HG02852 (cell line): ENCODE results near the gene SPOCK1.

Experiments
- ATAC-seq: cut with Tn5 transposase; IDR thresholded peaks from one replicate; pipeline ENCODE4 v1.9.1; 2021; ENCODE audit warnings: mild to moderate bottlenecking, moderate library complexity; ENCODE audit not compliant: unreplicated experiment

Gene SPOCK1

DNA sequence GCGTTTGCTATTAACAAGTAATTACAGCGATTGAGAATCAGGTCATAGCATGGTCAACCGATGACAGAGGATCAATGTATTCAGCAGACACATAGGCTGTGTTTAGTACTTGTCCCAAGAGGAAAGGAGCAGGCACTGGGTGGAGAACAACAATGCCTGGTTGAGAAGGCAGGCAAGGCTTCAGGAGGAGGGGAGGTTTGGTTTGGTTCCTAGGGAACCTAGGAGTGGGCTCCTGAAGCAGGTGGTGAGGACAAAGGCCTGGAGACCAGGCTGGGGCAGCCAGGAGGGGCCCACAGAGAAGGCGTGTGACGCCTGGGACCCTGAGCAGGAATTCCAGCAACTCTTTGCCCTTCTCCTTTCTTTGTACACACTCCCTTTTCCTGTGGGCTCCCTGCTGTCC is 195.6 kb downstream of the SPOCK1 start:
- ATAC-seq = no peak

DNA sequence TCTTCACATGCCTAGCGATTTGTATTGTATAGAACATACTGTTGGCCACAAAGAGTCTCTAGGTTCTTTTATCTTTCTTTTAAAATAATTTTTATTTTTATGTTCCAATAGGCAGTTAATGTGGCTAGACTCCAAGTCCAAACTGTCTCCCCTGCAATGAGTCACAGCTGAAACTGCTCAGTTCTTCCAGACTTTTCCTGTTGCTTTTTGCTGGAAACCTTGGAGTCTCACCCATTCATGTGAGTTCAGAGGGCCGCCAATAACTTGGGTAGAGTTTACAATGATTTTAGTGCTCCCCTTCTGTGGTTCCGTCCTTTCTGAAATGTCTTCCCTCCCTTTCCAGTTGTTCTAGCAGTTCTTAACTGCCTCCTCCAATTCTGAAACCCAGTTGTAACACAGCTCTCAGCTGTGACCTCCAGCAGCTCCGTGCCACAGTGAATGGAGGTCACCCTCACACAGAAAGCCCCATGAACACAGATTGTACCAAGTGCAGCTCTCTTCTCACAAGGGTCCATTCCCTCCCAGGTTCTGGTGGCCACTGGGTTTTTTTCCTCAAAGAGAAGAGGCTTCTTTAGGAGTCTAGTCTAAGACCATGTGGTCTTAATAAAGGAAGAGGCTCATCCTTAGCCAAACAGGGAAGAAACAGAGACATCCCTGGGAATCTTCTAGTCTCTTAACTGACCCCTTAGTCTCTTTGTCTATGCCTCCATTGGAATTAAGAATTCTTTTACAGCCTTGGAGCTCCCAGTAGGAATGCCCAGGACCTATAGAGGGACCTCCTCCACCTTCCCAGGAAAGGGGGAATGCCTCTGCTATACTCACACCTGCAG is 198.5 kb downstream of the SPOCK1 start:
- no peak for ATAC-seq

DNA sequence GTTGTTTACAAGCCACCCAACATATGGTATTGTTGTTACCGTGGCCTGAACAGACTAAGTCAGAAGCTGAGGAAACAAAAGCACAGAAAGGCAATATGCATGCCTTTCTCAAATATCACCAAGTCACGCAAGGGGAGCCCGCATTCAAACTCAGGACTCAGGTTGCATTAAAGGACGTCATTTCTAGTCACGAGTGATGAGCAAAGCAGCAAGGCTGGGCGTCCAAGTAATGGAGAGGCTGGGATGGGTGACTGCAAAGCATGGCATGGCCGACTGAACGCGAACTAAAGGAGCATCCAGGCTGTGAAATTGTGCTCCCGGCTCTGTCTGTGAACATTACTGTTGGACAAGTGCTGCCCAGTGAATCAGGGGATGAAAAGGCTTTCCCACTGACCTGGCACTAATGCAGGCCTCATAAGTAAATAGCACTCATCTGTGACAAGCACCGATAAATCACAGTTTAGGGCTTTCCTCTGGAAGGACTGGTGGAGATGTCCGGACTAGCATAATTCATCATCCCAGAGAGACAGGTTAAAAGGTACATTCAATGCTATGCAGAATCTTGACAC is 202.8 kb downstream of the SPOCK1 start:
- ATAC-seq = no peak

DNA sequence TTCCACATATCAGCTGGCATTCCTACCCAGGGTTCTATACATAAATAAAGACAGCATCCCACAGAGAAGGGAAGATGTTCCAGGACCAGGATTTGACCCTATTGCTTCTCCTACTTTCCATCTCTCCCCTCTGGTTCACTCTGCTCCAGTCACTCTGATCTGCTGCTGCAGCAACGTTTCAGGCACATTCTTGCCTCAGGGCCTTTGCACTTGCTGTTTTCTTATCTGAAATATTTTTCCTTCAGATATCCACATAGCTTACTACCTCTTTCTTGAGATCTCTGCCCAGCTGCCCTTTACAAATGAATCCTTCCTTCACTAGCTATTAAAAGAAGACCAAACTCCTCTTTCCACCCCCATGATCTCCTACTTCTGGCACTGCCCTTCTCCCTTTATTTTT is 204.5 kb downstream of the SPOCK1 start:
- ATAC-seq = no peak

DNA sequence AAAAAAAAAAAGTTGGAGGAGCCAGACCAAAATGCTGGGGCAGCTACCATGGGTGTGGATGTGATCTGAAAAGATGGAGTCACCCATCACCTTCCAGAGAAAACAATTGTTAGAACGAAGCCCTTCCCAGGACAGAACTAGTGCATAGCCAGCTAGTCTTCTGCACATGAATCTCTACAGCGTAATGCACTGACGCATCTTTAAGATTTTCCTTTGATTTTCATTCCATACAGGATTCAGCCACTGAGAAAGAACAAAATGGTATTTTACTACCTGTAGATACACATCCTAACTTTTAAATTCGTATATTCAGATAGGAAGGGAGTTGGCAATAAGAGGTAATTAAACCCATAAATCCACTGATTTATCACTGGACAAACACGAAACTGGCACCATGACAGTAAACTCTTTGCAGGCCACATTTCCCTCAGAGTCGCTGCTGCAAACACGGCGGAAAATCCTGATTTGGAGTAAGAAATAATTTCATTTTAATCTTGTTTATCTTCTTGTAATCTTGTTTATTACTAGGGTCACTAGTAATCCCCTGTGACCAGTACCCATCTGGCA is 206.6 kb downstream of the SPOCK1 start:
- no peak for ATAC-seq

DNA sequence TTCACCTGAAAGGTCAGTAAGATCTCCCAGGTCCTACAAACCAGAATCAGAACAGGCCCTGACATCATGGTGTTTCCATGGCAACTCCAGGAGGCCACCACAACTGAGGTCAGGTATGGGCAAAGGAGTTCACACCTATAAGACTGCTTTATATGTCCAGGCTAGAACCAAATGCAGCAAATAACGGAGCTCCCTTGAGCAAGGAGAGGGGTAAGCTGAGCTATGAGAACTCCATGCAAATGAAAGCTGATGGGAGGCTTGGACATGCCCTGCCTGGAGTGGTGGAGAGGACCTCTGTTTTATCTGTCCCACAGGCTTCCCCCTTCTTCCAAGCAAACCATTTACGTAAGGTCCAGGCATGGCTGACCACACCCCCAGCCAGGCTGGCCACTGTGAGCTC is 207.7 kb downstream of the SPOCK1 start:
- no peak for ATAC-seq

DNA sequence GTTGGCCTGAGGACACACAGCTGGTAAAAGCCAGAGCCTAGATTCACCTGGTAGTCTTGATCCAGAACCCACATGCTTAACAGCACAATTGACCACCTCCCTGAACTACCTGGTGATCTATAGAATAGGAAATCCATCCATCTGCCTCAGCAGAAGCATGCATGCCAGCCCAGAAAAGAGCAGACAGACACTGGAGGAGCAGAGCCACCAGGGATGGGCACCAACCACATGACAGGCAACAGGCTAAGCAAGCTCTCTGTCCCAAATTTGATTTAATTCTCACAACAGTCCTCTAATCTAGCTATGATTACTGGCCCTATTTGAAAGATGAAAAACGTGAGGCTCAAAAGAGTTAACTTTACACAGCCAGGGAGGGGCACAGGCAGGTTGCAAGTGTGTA is 208.1 kb downstream of the SPOCK1 start:
- ATAC-seq = no peak

DNA sequence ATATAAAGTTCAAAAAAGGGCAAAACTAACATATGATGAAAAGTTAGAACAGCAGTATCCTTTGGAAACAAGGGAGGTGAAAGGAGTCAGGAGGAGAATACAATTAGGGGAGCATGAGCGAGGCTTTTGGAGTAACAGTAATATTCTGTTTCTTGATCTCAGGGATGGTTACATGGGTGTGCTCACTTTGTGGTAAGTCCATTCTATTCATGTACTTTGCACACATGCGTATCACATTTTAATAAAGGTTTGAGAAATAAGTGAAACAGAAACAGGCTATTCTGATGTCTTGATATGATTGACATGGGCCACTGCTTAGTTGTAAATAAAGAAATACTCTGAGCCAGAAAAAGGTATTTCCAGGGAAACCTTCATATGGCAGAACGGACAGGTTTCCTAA is 208.8 kb downstream of the SPOCK1 start:
- no peak for ATAC-seq

DNA sequence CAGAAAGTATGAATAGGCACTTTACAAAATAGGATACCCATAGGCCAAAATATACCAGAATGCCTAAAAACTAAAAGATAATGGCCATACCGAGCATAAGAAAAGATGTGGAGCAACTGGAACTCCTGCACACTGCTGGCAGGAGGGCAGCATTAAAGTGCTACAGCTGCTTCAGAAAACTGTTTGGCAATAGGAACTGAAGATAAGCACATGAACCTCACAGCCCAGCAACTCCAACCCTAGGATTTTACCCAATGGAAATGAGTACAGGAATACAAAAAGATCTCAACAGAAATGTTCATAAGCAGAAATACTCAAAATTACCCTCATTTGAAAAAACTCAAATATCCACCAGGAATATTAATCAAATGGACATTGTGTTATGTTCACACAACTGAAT is 209.3 kb downstream of the SPOCK1 start:
- no peak for ATAC-seq

DNA sequence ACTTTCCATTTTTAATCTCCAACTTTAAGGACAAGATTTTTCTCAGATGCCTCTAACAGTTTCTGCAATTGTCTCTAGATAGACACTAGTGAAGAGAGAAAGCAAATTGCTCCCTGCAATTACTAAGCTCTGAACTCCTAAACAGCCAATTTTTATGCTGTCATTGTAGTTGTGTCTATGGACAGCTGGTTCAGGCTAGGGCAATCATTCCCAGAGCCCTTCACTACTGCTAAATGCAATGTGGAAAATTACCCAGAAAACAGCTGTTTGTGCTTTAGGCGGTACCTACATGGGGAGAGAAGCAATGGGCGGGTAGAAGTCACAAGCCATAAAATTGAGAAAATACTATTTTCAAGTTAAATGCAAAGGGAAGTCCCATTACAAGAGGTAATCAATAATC is 211.6 kb downstream of the SPOCK1 start:
- ATAC-seq = no peak

DNA sequence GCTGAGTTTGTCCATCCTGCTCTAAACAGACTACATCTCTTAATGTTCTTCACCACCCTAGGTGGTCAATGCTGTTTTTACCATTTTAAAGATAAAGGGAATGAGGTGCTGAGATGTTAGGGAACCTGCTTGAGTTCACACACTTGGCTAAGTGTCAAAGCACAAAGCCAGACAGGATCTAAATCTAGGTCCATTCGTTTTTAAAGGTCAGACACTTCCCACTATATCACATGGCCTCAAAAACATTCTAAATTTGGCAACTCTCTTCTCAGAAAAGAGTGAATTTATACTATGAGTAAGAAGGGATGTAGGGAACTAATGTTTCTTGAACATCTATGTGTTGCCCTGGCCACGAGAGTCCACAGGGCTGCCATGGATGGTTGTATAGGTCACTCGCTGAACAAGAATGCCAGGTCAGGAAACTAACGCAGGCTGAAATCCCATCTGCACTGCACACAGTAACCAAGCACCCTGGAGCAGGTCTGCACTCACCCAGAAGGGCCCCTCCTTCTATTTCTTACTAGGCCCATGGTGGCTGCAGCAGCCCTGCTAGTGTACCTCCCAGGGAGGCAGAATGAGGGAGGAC is 213.0 kb downstream of the SPOCK1 start:
- no peak for ATAC-seq

DNA sequence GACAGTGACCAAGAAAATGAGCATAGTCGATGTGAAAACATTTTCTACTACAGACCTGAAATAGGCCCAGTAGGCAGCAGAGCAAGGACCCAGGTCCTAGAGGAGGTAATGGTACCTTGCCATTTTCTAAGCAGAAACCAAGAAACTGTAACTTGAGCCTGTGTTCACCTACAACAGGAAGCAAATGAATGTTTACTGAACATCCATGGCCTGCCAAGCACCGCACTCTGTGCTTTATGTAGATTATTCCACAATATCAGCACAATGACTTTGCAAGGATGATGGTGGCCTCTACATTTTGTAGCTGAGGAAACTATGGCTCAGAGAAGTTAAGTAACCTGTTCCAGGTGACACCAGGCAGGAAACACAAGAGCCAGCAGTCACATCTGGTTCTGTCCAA is 215.3 kb downstream of the SPOCK1 start:
- ATAC-seq = no peak

DNA sequence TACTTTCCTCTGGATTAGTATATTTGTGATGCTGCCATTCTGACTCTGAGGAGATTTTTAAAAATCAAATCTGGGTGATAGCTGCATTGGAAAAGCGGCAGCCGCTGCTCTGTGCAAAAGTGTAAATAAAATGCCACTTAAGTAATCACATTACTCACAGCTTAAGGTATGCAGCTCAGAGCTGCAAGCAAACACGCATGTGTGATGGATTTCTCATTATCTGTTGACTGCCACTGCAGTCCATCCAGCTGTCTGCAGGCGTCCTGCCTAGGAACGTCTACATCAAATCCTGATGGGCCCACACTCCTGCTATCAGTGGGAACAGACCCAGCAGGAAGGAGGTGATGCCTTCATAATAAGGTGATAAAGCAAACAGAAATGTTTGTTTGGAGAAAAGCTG is 216.9 kb downstream of the SPOCK1 start:
- no peak for ATAC-seq

DNA sequence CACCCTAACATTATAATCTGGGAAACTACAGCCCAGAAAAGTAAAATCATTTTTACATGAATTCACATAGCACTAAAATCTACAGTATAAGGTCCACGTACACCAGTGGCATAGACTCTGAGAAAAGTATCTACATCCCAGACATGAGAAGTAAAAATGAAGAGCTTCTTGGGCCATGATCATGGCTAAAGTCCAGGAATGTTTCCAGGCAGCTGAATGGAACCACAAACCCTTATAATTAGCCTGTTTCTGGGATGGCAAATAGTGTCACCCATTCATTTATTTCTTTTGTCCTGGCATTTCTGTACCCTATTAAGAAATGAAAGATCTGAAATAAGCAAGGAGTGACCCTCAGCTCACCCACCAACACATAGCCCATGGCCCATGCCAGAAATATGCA is 217.9 kb downstream of the SPOCK1 start:
- ATAC-seq = no peak

DNA sequence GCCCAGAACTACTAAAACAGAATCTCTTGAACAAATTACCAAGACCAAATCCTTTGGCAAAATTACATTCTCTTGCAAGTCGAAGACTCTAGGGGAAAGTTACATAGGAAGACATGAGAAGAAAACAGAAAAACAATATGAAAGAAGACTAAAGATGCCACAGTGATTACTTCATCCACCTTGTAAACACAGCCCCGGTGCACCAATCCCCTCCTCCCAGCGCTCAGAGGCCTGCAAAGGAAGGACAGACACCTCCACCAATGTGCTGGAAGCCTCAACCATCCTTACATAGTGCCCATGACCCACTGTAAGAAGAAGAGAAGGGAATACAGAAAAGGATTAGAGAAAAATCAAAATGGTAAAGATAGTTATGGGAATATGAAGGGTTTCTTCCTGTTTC is 218.5 kb downstream of the SPOCK1 start:
- ATAC-seq = no peak

DNA sequence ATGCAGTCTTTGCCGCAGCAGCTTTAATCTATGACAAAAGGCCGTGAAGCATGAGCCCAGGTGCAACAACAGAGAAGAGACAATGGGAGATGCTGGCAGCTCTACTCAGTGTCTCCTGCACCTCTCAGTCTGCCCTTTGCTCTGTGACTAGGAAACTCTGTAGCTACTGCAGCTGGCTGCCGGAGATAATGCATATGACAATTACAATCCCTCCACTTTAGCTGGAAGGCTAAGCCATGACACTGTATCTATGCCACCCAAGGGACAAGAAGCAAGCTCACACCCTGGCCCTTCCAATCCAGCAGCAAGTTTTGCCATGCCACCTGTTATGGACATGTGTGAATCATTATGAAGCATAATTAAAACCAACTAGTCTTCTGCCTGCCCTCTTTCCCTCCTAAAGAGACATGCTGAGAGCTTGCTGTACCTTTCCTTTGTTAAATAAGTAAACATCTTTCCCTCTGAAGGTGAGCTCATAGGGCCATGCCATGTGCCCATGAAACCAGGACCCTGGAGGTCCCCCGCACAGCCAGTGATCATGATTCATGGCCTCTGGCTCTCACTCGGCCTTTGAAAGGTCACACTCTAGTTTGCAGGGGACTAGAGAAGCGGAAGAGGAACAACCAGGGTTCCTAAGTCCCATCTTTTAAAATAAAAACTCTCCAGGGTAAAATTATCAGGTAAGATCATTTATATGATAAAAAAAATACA is 219.4 kb downstream of the SPOCK1 start:
- no peak for ATAC-seq

DNA sequence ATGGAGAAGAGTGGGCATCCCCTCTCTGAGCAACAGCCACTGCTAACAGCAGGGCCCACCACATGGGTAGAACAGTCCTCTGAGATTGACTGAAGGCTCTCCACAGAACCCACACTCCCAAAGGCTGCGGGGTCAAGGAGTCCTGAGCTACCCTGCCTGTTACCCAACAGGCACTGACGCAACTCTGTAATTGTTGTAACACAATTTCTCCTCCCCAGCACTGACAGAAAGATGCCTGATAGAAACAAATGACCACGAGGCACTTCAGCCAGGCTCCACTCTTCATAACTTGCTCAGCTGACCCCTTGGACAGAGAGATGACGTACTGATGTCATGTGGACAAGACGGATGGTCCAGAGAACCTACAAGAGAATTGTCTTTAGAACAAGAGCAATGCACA is 220.7 kb downstream of the SPOCK1 start:
- ATAC-seq = no peak

DNA sequence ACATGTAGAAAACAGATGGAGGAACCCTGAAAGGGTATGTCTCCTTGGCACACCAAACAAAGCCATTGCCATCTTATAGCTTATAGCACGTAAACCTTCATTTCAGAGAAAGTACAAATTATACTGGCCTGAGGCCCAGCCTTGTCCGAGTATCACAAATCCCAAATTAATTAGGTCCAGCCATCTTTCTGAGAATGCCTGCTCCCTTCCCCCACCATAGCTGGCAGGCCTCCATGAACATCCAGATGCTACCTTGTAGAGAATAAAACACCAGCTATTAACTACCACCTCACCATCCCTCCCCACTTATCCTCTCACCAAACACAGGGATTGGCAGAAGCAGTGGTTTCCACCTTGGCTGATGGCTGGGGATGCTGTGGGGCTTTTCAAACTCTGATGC is 224.0 kb downstream of the SPOCK1 start:
- no peak for ATAC-seq

DNA sequence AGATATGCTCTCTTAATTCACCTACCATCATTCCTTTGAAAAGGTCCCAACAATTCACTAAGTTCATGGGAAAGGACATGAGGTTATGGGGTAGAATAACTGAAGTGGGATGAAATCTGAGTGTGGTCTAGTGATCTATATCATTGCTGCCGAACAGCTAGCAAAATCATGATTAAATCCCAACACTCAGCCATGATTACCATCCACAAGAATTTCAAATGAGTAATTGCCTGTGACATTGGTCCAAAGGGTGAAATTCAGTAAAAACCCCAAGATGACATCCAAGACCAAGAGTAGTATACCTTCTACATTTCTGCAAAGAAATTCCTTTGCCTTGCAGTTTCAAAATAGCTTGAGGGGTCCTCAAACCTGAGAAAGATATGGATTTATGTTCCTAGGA is 225.6 kb downstream of the SPOCK1 start:
- ATAC-seq = no peak

DNA sequence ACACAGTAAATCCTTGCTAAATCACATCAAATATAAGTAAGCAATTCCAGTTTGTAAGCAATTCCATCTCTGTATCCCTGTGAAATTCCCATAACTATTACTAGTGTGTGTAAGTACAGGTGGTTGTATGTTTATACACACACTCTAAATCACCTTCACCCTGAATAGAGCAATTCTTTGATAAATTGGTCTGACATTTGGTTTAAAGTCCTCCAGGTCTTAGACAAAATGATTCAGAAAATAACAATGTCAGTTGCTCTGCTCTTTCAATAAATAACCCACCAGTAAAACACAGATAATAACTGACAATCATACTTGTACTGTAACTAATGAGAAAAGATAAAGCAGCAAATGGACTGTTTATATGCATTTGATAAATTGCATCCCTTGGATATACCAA is 226.3 kb downstream of the SPOCK1 start:
- ATAC-seq = no peak

DNA sequence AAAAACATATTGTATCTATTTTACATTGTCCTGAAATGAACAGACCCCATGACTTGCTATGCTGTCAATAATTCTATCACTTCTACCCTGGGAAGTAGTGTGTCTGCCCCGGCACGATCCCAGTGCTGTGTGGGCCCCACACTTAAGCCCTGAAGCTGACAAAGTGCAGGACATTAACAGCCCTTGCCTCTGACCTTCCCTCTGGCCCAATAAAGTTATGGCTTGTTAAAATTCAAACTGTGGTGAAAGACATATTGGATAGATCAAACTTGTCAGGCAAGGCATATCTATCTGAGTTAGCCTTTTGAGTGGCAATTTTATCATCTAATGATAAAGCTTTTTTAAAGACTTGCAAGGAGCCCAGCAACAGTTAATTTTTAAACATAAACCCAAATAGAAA is 229.2 kb downstream of the SPOCK1 start:
- ATAC-seq = no peak

DNA sequence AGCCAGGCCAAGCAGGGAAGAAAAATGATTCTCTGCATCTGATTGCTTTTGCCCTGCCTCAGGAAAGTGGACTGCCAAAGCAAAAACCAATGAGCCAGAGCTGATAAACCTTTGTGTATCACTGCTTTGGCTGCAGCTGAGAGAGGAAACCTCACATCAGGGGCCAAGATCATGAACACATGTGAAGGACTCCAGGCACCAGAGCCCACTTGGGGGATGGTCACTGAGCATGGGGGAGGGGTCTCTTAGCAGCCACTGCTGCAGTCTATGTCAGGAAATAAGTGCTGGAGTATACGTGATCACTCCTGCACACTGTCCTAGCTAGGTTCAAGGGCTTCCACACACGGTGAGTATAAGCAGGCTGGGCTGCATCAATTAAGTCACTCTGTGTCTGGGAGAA is 229.9 kb downstream of the SPOCK1 start:
- no peak for ATAC-seq
